SK-N-SH treated with all-trans-retinoic acid at 6 μM for 48 hours (cell line): Measurements from ENCODE around the gene MED27.

Source experiments
- ATAC-seq: fragments of 200-7000 bp; cut with Tn5 transposase; 3 replicates; pipeline ENCODE4 v1.9.1; 2020; ENCODE audit warnings: mild to moderate bottlenecking, moderate library complexity
- ARNTL ChIP-seq: fragments of 450-650 bp; formaldehyde crosslinking; IDR thresholded peaks from 2 replicates; pipeline ENCODE4 v1.5.0; 2020; ENCODE audit warnings: low read depth, mild to moderate bottlenecking, moderate library complexity, borderline replicate concordance
- BACH2 ChIP-seq: fragments of 250-450 bp; sonication (Bioruptor Pico); IDR thresholded peaks from 2 replicates; pipeline ENCODE4 v1.9.0; 2021; ENCODE audit warnings: mild to moderate bottlenecking, borderline replicate concordance
- CSDC2 ChIP-seq: fragments of 250-450 bp; sonication (Bioruptor Pico); IDR thresholded peaks from 2 replicates; pipeline ENCODE4 v1.5.0; 2020; ENCODE audit warnings: mild to moderate bottlenecking, moderate library complexity
- GLIS3 ChIP-seq: fragments of 250-450 bp; sonication (Bioruptor Pico); IDR thresholded peaks from 2 replicates; pipeline ENCODE4 v1.5.0; 2020; ENCODE audit warnings: mild to moderate bottlenecking, moderate library complexity
- ISL1 ChIP-seq: fragments of 250-450 bp; sonication (Bioruptor Pico); IDR thresholded peaks from 2 replicates; pipeline ENCODE4 v2.1.2; 2022; ENCODE audit warnings: mild to moderate bottlenecking, moderate library complexity
- OSR1 ChIP-seq: fragments of 250-450 bp; sonication (Bioruptor Pico); IDR thresholded peaks from 2 replicates; pipeline ENCODE4 v1.8.0; 2022; ENCODE audit warnings: moderate library complexity, mild to moderate bottlenecking, inconsistent platforms
- PPARA ChIP-seq: fragments of 250-450 bp; sonication (Bioruptor Pico); IDR thresholded peaks from 2 replicates; pipeline ENCODE4 v1.5.0; 2020; ENCODE audit warnings: mild to moderate bottlenecking, borderline replicate concordance
- RARB ChIP-seq: fragments of 250-450 bp; sonication (Bioruptor Pico); IDR thresholded peaks from 2 replicates; pipeline ENCODE4 v1.8.0; 2021; ENCODE audit warnings: mild to moderate bottlenecking, moderate library complexity
- SNAI2 ChIP-seq: fragments of 250-450 bp; sonication (Bioruptor Pico); IDR thresholded peaks from 2 replicates; pipeline ENCODE4 v1.5.0; 2020; ENCODE audit warnings: mild to moderate bottlenecking, moderate library complexity
- TCF4 ChIP-seq: fragments of 250-450 bp; sonication (Bioruptor Pico); IDR thresholded peaks from 2 replicates; pipeline ENCODE4 v1.8.0; 2021; ENCODE audit warnings: mild to moderate bottlenecking, moderate library complexity, borderline replicate concordance
- TOX ChIP-seq: fragments of 250-450 bp; sonication (Bioruptor Pico); IDR thresholded peaks from 2 replicates; pipeline ENCODE4 v1.8.0; 2021; ENCODE audit warnings: mild to moderate bottlenecking, moderate library complexity, borderline replicate concordance
- ZC3H10 ChIP-seq: fragments of 250-450 bp; sonication (Bioruptor Pico); IDR thresholded peaks from 2 replicates; pipeline ENCODE4 v1.5.1; 2021; ENCODE audit warnings: mild to moderate bottlenecking, moderate library complexity
- ZFP30 ChIP-seq: fragments of 450-650 bp; formaldehyde crosslinking; IDR thresholded peaks from 2 replicates; pipeline ENCODE4 v1.5.0; 2022; ENCODE audit warnings: mild to moderate bottlenecking, moderate library complexity
- ZNF565 ChIP-seq: fragments of 450-650 bp; formaldehyde crosslinking; conservative IDR thresholded peaks from 2 replicates; pipeline ENCODE4 v1.5.0; 2020; ENCODE audit warnings: low read depth, mild to moderate bottlenecking, moderate library complexity
- ZNF70 ChIP-seq: fragments of 450-650 bp; formaldehyde crosslinking; IDR thresholded peaks from 2 replicates; pipeline ENCODE4 v1.5.0; 2020; ENCODE audit warnings: mild to moderate bottlenecking, moderate library complexity
- ZNF8 ChIP-seq: fragments of 450-650 bp; formaldehyde crosslinking; IDR thresholded peaks from 2 replicates; pipeline ENCODE4 v1.5.0; 2020; ENCODE audit warnings: mild to moderate bottlenecking, moderate library complexity
- TF ChIP-seq, protein P1 (sequence below): fragments of 250-450 bp; sonication (Bioruptor Pico); IDR thresholded peaks from 2 replicates; pipeline ENCODE4 v1.8.0; 2021; ENCODE audit warnings: low read depth, mild to moderate bottlenecking, moderate library complexity, borderline replicate concordance
- TF ChIP-seq, protein P2 (sequence below): fragments of 250-450 bp; sonication (Bioruptor Pico); IDR thresholded peaks from 2 replicates; pipeline ENCODE4 v1.8.0; 2020; ENCODE audit warnings: mild to moderate bottlenecking, moderate library complexity, borderline replicate concordance
- TF ChIP-seq, protein P3 (sequence below): fragments of 250-450 bp; sonication (Bioruptor Pico); IDR thresholded peaks from 2 replicates; pipeline ENCODE4 v1.5.1; 2020; ENCODE audit warnings: low read depth, mild to moderate bottlenecking, moderate library complexity
- TF ChIP-seq, protein P4 (sequence below): fragments of 250-450 bp; sonication (Bioruptor Pico); IDR thresholded peaks from 2 replicates; pipeline ENCODE4 v1.5.1; 2021; ENCODE audit warnings: mild to moderate bottlenecking, moderate library complexity
- TF ChIP-seq, protein P5 (sequence below): fragments of 250-450 bp; sonication (Bioruptor Pico); IDR thresholded peaks from 2 replicates; pipeline ENCODE4 v1.5.0; 2020; ENCODE audit warnings: mild to moderate bottlenecking, moderate library complexity

The MED27 gene

DNA sequence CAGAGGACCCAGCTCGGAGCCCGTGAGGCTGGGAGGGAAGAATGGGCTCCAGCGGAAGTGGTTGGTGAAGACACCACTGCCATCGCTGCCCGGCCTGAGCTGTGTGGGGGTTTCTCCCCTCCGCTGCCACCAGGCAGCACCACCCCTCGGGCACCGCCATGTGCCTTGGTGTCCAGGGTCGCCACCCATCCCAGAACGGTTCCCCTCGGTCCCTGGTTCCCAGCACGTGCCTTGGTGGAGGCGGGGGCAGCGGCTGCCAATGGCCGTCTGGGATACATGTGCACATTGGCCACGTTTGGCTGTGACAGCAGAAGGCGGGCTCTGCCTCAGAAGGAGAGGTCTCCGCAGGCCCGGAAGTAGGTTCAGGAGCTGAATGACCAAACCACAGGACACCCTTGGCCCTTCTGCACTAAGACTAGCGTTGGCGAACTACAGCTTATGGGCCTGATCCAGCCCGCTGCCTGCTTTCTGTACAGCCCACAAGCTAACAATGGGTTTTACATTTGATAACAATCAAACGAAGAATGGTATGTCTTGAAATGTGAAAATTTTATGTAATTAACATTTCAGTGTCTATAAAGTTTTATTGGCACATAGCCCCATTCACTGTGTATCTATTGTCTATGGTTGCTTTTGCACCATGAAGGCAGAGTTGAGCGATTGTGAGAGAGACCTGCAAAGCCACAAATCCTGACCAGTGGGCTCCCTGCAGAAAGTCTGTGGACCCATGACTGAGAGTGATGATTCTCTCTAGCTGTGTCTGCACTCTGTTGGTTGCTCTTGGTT lies 248.1 kb downstream of the MED27 start:
- ATAC-seq: no peak
- TF ChIP-seq ZNF70 (CRISPR knock-in tag): no peak

DNA sequence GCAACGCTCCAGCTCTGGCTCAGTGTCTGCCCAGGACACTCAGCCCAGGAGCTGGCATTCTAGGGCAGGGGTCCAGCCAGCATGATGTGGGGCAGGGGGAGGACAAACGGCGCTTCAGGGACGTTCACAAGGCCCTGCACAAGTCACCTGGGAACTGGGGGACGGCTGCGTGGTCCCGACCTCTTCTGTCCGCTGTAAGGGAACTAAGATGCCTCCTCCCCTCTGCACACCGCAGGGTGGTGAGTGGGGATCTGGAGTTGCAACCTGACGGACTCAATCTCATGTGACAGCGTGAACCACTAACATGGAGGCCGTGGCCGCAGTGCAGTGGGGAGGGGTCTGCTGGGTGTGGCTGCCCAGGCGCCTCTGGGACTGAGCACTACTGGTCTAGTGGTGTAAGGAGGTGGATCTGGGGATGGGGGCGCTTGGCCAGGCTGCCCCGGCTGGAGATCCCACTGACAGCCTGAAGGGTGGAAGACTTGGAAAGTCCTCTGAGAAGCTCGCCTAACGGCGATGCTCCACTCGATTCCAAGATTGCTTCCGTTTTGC lies 251.8 kb downstream of the MED27 start:
- no peak for ATAC-seq
- no peak for TF ChIP-seq PPARA

DNA sequence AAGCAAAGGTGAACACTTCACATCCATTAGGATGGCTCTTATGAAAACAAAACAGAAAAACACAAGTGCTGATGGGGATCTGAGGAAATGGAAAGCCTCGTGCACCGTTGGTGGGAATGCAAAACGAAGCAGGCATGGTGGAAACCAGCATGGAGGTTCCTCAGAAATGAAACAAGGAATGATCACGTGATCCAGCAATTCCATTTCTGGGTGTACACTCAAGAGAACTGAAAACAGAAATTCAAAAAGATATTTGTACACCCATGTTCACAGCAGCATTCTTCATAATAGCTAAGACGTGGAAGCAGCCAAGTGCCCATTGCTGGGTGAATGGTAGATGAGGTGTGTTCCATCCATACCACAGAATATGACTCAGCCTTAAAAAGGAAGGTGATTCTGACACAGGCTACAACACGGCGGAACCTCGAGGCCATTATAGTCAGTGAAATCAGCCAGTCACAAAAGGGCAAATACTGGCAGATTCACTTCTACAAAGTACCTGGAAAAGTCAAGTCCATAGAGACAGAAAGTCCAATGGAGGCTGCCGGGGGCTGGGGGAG lies 252.6 kb downstream of the MED27 start:
- no peak for TF ChIP-seq ZFP30 (CRISPR knock-in tag)
- TF ChIP-seq CSDC2 (CRISPR knock-in tag): no peak
- TF ChIP-seq, protein P1, sequence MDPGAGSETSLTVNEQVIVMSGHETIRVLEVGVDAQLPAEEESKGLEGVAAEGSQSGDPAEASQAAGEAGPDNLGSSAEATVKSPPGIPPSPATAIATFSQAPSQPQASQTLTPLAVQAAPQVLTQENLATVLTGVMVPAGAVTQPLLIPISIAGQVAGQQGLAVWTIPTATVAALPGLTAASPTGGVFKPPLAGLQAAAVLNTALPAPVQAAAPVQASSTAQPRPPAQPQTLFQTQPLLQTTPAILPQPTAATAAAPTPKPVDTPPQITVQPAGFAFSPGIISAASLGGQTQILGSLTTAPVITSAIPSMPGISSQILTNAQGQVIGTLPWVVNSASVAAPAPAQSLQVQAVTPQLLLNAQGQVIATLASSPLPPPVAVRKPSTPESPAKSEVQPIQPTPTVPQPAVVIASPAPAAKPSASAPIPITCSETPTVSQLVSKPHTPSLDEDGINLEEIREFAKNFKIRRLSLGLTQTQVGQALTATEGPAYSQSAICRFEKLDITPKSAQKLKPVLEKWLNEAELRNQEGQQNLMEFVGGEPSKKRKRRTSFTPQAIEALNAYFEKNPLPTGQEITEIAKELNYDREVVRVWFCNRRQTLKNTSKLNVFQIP (CRISPR knock-in tag): no peak
- TF ChIP-seq TOX (CRISPR knock-in tag): no peak
- TF ChIP-seq, protein P2, sequence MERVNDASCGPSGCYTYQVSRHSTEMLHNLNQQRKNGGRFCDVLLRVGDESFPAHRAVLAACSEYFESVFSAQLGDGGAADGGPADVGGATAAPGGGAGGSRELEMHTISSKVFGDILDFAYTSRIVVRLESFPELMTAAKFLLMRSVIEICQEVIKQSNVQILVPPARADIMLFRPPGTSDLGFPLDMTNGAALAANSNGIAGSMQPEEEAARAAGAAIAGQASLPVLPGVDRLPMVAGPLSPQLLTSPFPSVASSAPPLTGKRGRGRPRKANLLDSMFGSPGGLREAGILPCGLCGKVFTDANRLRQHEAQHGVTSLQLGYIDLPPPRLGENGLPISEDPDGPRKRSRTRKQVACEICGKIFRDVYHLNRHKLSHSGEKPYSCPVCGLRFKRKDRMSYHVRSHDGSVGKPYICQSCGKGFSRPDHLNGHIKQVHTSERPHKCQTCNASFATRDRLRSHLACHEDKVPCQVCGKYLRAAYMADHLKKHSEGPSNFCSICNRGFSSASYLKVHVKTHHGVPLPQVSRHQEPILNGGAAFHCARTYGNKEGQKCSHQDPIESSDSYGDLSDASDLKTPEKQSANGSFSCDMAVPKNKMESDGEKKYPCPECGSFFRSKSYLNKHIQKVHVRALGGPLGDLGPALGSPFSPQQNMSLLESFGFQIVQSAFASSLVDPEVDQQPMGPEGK (CRISPR knock-in tag): no peak
- no peak for TF ChIP-seq BACH2 (CRISPR knock-in tag)
- TF ChIP-seq SNAI2 (CRISPR knock-in tag): no peak
- TF ChIP-seq, protein P3, sequence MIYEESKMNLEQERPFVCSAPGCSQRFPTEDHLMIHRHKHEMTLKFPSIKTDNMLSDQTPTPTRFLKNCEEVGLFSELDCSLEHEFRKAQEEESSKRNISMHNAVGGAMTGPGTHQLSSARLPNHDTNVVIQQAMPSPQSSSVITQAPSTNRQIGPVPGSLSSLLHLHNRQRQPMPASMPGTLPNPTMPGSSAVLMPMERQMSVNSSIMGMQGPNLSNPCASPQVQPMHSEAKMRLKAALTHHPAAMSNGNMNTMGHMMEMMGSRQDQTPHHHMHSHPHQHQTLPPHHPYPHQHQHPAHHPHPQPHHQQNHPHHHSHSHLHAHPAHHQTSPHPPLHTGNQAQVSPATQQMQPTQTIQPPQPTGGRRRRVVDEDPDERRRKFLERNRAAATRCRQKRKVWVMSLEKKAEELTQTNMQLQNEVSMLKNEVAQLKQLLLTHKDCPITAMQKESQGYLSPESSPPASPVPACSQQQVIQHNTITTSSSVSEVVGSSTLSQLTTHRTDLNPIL (CRISPR knock-in tag): no peak
- TF ChIP-seq ZC3H10 (CRISPR knock-in tag): no peak
- no peak for TF ChIP-seq GLIS3 (CRISPR knock-in tag)
- TF ChIP-seq RARB (CRISPR knock-in tag): no peak
- no peak for TF ChIP-seq ISL1
- TF ChIP-seq ARNTL (CRISPR knock-in tag): no peak
- no peak for TF ChIP-seq PPARA
- TF ChIP-seq TCF4: no peak
- TF ChIP-seq, protein P4, sequence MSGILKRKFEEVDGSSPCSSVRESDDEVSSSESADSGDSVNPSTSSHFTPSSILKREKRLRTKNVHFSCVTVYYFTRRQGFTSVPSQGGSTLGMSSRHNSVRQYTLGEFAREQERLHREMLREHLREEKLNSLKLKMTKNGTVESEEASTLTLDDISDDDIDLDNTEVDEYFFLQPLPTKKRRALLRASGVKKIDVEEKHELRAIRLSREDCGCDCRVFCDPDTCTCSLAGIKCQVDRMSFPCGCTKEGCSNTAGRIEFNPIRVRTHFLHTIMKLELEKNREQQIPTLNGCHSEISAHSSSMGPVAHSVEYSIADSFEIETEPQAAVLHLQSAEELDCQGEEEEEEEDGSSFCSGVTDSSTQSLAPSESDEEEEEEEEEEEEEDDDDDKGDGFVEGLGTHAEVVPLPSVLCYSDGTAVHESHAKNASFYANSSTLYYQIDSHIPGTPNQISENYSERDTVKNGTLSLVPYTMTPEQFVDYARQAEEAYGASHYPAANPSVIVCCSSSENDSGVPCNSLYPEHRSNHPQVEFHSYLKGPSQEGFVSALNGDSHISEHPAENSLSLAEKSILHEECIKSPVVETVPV (CRISPR knock-in tag): no peak
- no peak for TF ChIP-seq ZNF565 (CRISPR knock-in tag)
- TF ChIP-seq ZNF70 (CRISPR knock-in tag): no peak
- no peak for TF ChIP-seq ZNF8 (CRISPR knock-in tag)
- no peak for ATAC-seq

DNA sequence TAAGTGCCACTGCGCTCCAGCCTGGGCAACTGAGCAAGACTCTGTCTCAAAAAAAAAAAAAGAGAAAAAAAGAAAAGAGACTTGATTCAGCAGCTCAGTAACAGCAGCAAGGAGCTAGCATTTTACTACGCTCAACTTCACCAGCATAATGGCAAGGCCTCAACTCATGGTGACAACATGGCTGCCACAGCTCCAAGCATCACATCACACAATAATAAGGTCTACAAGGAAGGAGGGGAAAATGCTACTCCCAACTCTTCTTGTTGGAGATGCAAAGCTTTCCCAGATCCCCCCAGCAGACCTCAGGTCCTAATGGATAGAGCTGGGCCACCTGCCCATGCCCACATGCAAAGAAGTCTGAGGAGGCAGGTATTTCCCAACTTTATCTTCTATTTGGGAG lies 253.6 kb downstream of the MED27 start:
- ATAC-seq: no peak
- TF ChIP-seq GLIS3 (CRISPR knock-in tag) (no peak), SNAI2 (CRISPR knock-in tag) (no peak), TOX (CRISPR knock-in tag) (no peak), ZC3H10 (CRISPR knock-in tag) (no peak), OSR1 (CRISPR knock-in tag) (no peak), CSDC2 (CRISPR knock-in tag) (no peak), ISL1 (no peak), PPARA (no peak), ZNF565 (CRISPR knock-in tag) (no peak), TCF4 (no peak), ZNF8 (CRISPR knock-in tag) (no peak), ZFP30 (CRISPR knock-in tag) (no peak), BACH2 (CRISPR knock-in tag) (no peak)
- TF ChIP-seq, protein P4 (CRISPR knock-in tag): no peak
- TF ChIP-seq, protein P5, sequence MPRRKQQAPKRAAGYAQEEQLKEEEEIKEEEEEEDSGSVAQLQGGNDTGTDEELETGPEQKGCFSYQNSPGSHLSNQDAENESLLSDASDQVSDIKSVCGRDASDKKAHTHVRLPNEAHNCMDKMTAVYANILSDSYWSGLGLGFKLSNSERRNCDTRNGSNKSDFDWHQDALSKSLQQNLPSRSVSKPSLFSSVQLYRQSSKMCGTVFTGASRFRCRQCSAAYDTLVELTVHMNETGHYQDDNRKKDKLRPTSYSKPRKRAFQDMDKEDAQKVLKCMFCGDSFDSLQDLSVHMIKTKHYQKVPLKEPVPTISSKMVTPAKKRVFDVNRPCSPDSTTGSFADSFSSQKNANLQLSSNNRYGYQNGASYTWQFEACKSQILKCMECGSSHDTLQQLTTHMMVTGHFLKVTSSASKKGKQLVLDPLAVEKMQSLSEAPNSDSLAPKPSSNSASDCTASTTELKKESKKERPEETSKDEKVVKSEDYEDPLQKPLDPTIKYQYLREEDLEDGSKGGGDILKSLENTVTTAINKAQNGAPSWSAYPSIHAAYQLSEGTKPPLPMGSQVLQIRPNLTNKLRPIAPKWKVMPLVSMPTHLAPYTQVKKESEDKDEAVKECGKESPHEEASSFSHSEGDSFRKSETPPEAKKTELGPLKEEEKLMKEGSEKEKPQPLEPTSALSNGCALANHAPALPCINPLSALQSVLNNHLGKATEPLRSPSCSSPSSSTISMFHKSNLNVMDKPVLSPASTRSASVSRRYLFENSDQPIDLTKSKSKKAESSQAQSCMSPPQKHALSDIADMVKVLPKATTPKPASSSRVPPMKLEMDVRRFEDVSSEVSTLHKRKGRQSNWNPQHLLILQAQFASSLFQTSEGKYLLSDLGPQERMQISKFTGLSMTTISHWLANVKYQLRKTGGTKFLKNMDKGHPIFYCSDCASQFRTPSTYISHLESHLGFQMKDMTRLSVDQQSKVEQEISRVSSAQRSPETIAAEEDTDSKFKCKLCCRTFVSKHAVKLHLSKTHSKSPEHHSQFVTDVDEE (CRISPR knock-in tag): no peak
- TF ChIP-seq, protein P3 (CRISPR knock-in tag): no peak
